CD4-positive, alpha-beta T cell (primary cell): Measurements from ENCODE around the gene TTC21B. TPM values are rescaled to one million over a fixed set of nuclear protein-coding genes. Genes with fewer than 3 reads are reported as not detected.

ENCODE experiments used
- ATAC-seq: fragments of 200-7000 bp; cut with Tn5 transposase; one replicate; pipeline ENCODE4 v1.10.0; 2022; ENCODE audit warnings: mild to moderate bottlenecking; ENCODE audit not compliant: poor library complexity
- CTCF ChIA-PET: fragments of 350-600 bp; sonication (Branson Sonifier 250); formaldehyde crosslinking; loops from one replicate; lab custom pipeline; 2021; ENCODE audit warnings: antibody characterized with exemption, inconsistent platforms; lab: Charles Lee
- POLR2A ChIA-PET: fragments of 350-600 bp; sonication (Branson Sonifier 250); formaldehyde crosslinking; loops from one replicate; lab custom pipeline; 2021; ENCODE audit warnings: antibody characterized with exemption, inconsistent platforms; lab: Charles Lee
- DNase-seq, 14 experiments: peaks; one replicate each; pipeline ENCODE4 v3.0.0-alpha.2; 2013 to 2020; ENCODE audit warnings: mixed read lengths in 2 of 14
- H3K27ac ChIP-seq, 2 donors: one replicate each; pipeline versions ENCODE4 v1.5.1 to v1.7.0; 2013; ENCODE audit warnings: low read length in 2 of 2, low read depth in 1 of 2, mild to moderate bottlenecking in 1 of 2
- H3K27me3 ChIP-seq, 2 experiments: 1 replicate in 1 of 2; 2 replicates in 1 of 2; pipeline versions ENCODE4 v1.6.1 to v1.7.0; 2013; ENCODE audit warnings: low read length in 2 of 2, control low read depth in 1 of 2, mild to moderate bottlenecking in 1 of 2, moderate library complexity in 1 of 2; ENCODE audit not compliant: insufficient read depth in 2 of 2, control insufficient read depth in 1 of 2
- H3K36me3 ChIP-seq: one replicate; pipeline ENCODE4 v1.6.1; 2013; ENCODE audit warnings: low read length, control low read depth; ENCODE audit not compliant: insufficient read depth
- H3K4me1 ChIP-seq: one replicate; pipeline ENCODE4 v1.6.1; 2013; ENCODE audit warnings: low read length, control low read depth; ENCODE audit not compliant: insufficient read depth
- H3K4me3 ChIP-seq: one replicate; pipeline ENCODE4 v1.5.1; 2013; ENCODE audit warnings: mild to moderate bottlenecking, low read length, moderate library complexity
- H3K9me3 ChIP-seq, 2 experiments: 1 replicate in 1 of 2; 2 replicates in 1 of 2; pipeline versions ENCODE4 v1.6.1 to v1.7.0; 2013; ENCODE audit warnings: low read length in 2 of 2, mild to moderate bottlenecking in 2 of 2, control low read depth in 1 of 2, moderate library complexity in 1 of 2; ENCODE audit not compliant: control insufficient read depth in 1 of 2, insufficient read depth in 1 of 2
- H3K27ac Mint-ChIP-seq: one replicate; pipeline ENCODE4 v1.8.0; 2020; ENCODE audit warnings: mixed read lengths
- H3K27me3 Mint-ChIP-seq: one replicate; pipeline ENCODE4 v1.8.0; 2021; ENCODE audit warnings: mixed read lengths
- H3K36me3 Mint-ChIP-seq: one replicate; pipeline ENCODE4 v1.8.0; 2021; ENCODE audit warnings: low read depth, mixed read lengths
- H3K4me1 Mint-ChIP-seq: one replicate; pipeline ENCODE4 v1.8.0; 2021; ENCODE audit warnings: low read depth, mixed read lengths
- H3K4me3 Mint-ChIP-seq: one replicate; pipeline ENCODE4 v1.8.0; 2020; ENCODE audit warnings: mild to moderate bottlenecking, mixed read lengths
- H3K9me3 Mint-ChIP-seq: one replicate; pipeline ENCODE4 v1.8.0; 2020; ENCODE audit warnings: mixed read lengths
- intact Hi-C, 2 experiments: fragments of 100-400 bp; cut with DNase I in 1 of 2; cut with micrococcal nuclease in 1 of 2; formaldehyde crosslinking; loops; one replicate each; pipeline versions ENCODE4 v1.15.1 to v1.9.0; 2023 to 2025; cut with DNase I, micrococcal nuclease
- polyA plus RNA-seq, 2 donors: library from polyadenylated mRNA; unstranded; fragments of 120-200 nt; gene quantifications; one replicate each; pipeline ENCODE4 v1.2.1, GENCODE V29; 2013
- total RNA-seq, 174 experiments: library from RNA in 2 of 174; stranded (reverse) in 2 of 174; gene quantifications; one replicate each; pipeline ENCODE4 v1.2.3 and lab custom pipeline; 2021 to 2026
- TF ChIP-seq, protein P1 (sequence below): fragments of 200-600 bp; IDR thresholded peaks from one replicate; pipeline ENCODE4 v1.8.0; 2022; ENCODE audit warnings: antibody characterized with exemption, mild to moderate bottlenecking

Gene TTC21B
- total RNA-seq (10 to 100 TPM; 22.9 to 25.4 TPM), total RNA-seq (lab: John Stamatoyannopoulos, UW) (35.1 to 132 (median 70.2) reads per million in 172 experiments)
- polyA plus RNA-seq (2013, experiment 1 of 2) = 14.6 TPM
- 15.4 TPM for polyA plus RNA-seq (2013, experiment 2 of 2)

GRCh38 chr2:165953655-165954606, at the start of gene TTC21B:
TTC21B (minus strand) TSS chr2:165953776; CDS start chr2:165953705, 71 bp downstream.
- H3K27me3 ChIP-seq = no peaks in the 10 kb centered on the region
- peaks cover 3% of the 10 kb centered on the region for H3K36me3 Mint-ChIP-seq
- peaks cover 25% of the 10 kb centered on the region for H3K4me1 ChIP-seq
- DNase-seq (peak; percentile 86 to 96 (median 93)), ATAC-seq (peak; percentile 94)
- H3K27ac Mint-ChIP-seq = no peak within 1 kb of the TSS
- H3K9me3 Mint-ChIP-seq = no peaks in the 10 kb centered on the region
- ChIA-PET POLR2A (interaction anchor here (0.7 to 1.9 kb wide), 6 partner anchors 9 to 80 kb away, joined by 3 to 10 read pairs (median 3); no protein-coding TSS in a partner anchor), CTCF (interaction anchor here (0.7 to 1.9 kb wide), 6 partner anchors 9 to 174 kb away, joined by 3 to 5 read pairs (median 4); partner anchors contain the start of gene SCN1A)
- H3K4me3 Mint-ChIP-seq = peak within 1 kb of the TSS; percentile 76
- intact Hi-C loops = loop anchor here (2.0 to 5.0 kb wide), 3 partner anchors 173 to 662 kb away; partner anchors contain the start of gene SCN1A (in 2 of the 2)
- H3K27ac ChIP-seq = peak within 1 kb of the TSS; percentile 61 to 81
- H3K36me3 ChIP-seq = peaks cover under 1% of the 10 kb centered on the region
- H3K9me3 ChIP-seq = no peaks in the 10 kb centered on the region
- H3K27me3 Mint-ChIP-seq = no peaks in the 10 kb centered on the region
- H3K4me3 ChIP-seq = peak within 1 kb of the TSS; percentile 74
- TF ChIP-seq, protein P1, sequence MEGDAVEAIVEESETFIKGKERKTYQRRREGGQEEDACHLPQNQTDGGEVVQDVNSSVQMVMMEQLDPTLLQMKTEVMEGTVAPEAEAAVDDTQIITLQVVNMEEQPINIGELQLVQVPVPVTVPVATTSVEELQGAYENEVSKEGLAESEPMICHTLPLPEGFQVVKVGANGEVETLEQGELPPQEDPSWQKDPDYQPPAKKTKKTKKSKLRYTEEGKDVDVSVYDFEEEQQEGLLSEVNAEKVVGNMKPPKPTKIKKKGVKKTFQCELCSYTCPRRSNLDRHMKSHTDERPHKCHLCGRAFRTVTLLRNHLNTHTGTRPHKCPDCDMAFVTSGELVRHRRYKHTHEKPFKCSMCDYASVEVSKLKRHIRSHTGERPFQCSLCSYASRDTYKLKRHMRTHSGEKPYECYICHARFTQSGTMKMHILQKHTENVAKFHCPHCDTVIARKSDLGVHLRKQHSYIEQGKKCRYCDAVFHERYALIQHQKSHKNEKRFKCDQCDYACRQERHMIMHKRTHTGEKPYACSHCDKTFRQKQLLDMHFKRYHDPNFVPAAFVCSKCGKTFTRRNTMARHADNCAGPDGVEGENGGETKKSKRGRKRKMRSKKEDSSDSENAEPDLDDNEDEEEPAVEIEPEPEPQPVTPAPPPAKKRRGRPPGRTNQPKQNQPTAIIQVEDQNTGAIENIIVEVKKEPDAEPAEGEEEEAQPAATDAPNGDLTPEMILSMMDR = peak; percentile 82
- peaks cover 20% of the 10 kb centered on the region for H3K4me1 Mint-ChIP-seq

- POLR2A ChIA-PET = no interaction called here
- H3K9me3 Mint-ChIP-seq = no peaks in the 10 kb centered on the region
- no peaks in the 10 kb centered on the region for H3K36me3 Mint-ChIP-seq
- ATAC-seq (no peak), DNase-seq (no peak)
- peaks cover 9% of the 10 kb centered on the region for H3K27me3 Mint-ChIP-seq
- TF ChIP-seq, protein P1 = no peak
- no peaks in the 10 kb centered on the region for H3K9me3 ChIP-seq
- intact Hi-C loops = no loop called here
- H3K27me3 ChIP-seq = peaks cover 0 to 6% of the 10 kb centered on the region in 2 experiments
- H3K4me3 ChIP-seq = no peak overlapping the region
- CTCF ChIA-PET = interaction anchor here (1.4 kb wide), 1 partner anchor 23 kb away, joined by 3 read pairs; no protein-coding TSS in a partner anchor
- H3K4me1 ChIP-seq = no peaks in the 10 kb centered on the region
- H3K4me1 Mint-ChIP-seq = no peaks in the 10 kb centered on the region
- H3K36me3 ChIP-seq = no peaks in the 10 kb centered on the region
- H3K27ac ChIP-seq = no peak overlapping the region
- H3K27ac Mint-ChIP-seq = no peak overlapping the region
- H3K4me3 Mint-ChIP-seq = no peak overlapping the region
These were observed 46.8 kb upstream of the TTC21B start for GRCh38 chr2:166000401-166000800.

DNA sequence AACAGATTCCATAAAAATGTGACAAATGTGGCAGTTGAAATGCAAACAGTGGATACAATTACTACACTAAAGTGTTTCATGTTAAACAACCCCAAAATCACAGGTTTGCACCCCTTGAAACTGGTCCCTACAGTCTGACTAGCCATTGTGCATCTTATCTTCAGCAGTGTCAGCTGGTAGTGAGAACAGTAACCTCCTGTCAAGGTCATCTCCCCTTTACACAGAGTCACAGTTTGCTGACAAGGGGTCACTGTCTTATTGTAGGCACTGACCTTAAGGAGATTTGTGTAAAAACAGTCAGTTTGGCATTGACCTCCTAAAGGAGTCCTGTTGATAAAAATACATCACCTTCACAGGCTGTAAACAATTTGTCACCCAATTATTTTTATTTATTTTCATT, 37.3 kb upstream of the TTC21B start:
- peaks cover 27% of the 10 kb centered on the region for H3K27me3 Mint-ChIP-seq
- H3K4me3 Mint-ChIP-seq = no peak overlapping the region
- Histone ChIP-seq H3K27ac (no peak overlapping the region), H3K9me3 (no peaks in the 10 kb centered on the region), H3K4me3 (no peak overlapping the region), H3K4me1 (no peaks in the 10 kb centered on the region), H3K36me3 (no peaks in the 10 kb centered on the region), H3K27me3 (peaks cover 0 to 4% of the 10 kb centered on the region in 2 experiments)
- no peaks in the 10 kb centered on the region for H3K9me3 Mint-ChIP-seq
- DNase-seq (no peak), ATAC-seq (no peak)
- TF ChIP-seq, protein P1 = no peak
- no peak overlapping the region for H3K27ac Mint-ChIP-seq
- intact Hi-C loops = no loop called here
- H3K36me3 Mint-ChIP-seq = no peaks in the 10 kb centered on the region
- ChIA-PET POLR2A (no interaction called here), CTCF (no interaction called here)
- no peaks in the 10 kb centered on the region for H3K4me1 Mint-ChIP-seq
